SK-N-SH treated with all-trans-retinoic acid at 6 μM for 48 hours (cell line): ENCODE measurements around the gene PTGS1.

ENCODE experiments used
- ATAC-seq: fragments of 200-7000 bp; cut with Tn5 transposase; 3 replicates; pipeline ENCODE4 v1.9.1; 2020; ENCODE audit warnings: mild to moderate bottlenecking, moderate library complexity
- ARNTL ChIP-seq: fragments of 450-650 bp; formaldehyde crosslinking; IDR thresholded peaks from 2 replicates; pipeline ENCODE4 v1.5.0; 2020; ENCODE audit warnings: low read depth, mild to moderate bottlenecking, moderate library complexity, borderline replicate concordance
- BACH2 ChIP-seq: fragments of 250-450 bp; sonication (Bioruptor Pico); IDR thresholded peaks from 2 replicates; pipeline ENCODE4 v1.9.0; 2021; ENCODE audit warnings: mild to moderate bottlenecking, borderline replicate concordance
- CSDC2 ChIP-seq: fragments of 250-450 bp; sonication (Bioruptor Pico); IDR thresholded peaks from 2 replicates; pipeline ENCODE4 v1.5.0; 2020; ENCODE audit warnings: mild to moderate bottlenecking, moderate library complexity
- GLIS3 ChIP-seq: fragments of 250-450 bp; sonication (Bioruptor Pico); IDR thresholded peaks from 2 replicates; pipeline ENCODE4 v1.5.0; 2020; ENCODE audit warnings: mild to moderate bottlenecking, moderate library complexity
- OSR1 ChIP-seq: fragments of 250-450 bp; sonication (Bioruptor Pico); IDR thresholded peaks from 2 replicates; pipeline ENCODE4 v1.8.0; 2022; ENCODE audit warnings: moderate library complexity, mild to moderate bottlenecking, inconsistent platforms
- PATZ1 ChIP-seq: fragments of 250-450 bp; sonication (Bioruptor Pico); IDR thresholded peaks from 2 replicates; pipeline ENCODE4 v1.8.0; 2020; ENCODE audit warnings: mild to moderate bottlenecking, moderate library complexity, borderline replicate concordance
- POU6F1 ChIP-seq: fragments of 250-450 bp; sonication (Bioruptor Pico); IDR thresholded peaks from 2 replicates; pipeline ENCODE4 v1.8.0; 2021; ENCODE audit warnings: low read depth, mild to moderate bottlenecking, moderate library complexity, borderline replicate concordance
- PPARA ChIP-seq: fragments of 250-450 bp; sonication (Bioruptor Pico); IDR thresholded peaks from 2 replicates; pipeline ENCODE4 v1.5.0; 2020; ENCODE audit warnings: mild to moderate bottlenecking, borderline replicate concordance
- RARB ChIP-seq: fragments of 250-450 bp; sonication (Bioruptor Pico); IDR thresholded peaks from 2 replicates; pipeline ENCODE4 v1.8.0; 2021; ENCODE audit warnings: mild to moderate bottlenecking, moderate library complexity
- SNAI2 ChIP-seq: fragments of 250-450 bp; sonication (Bioruptor Pico); IDR thresholded peaks from 2 replicates; pipeline ENCODE4 v1.5.0; 2020; ENCODE audit warnings: mild to moderate bottlenecking, moderate library complexity
- TCF4 ChIP-seq: fragments of 250-450 bp; sonication (Bioruptor Pico); IDR thresholded peaks from 2 replicates; pipeline ENCODE4 v1.8.0; 2021; ENCODE audit warnings: mild to moderate bottlenecking, moderate library complexity, borderline replicate concordance
- TOX ChIP-seq: fragments of 250-450 bp; sonication (Bioruptor Pico); IDR thresholded peaks from 2 replicates; pipeline ENCODE4 v1.8.0; 2021; ENCODE audit warnings: mild to moderate bottlenecking, moderate library complexity, borderline replicate concordance
- ZC3H10 ChIP-seq: fragments of 250-450 bp; sonication (Bioruptor Pico); IDR thresholded peaks from 2 replicates; pipeline ENCODE4 v1.5.1; 2021; ENCODE audit warnings: mild to moderate bottlenecking, moderate library complexity
- ZFP3 ChIP-seq: fragments of 250-450 bp; sonication (Bioruptor Pico); IDR thresholded peaks from 2 replicates; pipeline ENCODE4 v1.5.0; 2020; ENCODE audit warnings: mild to moderate bottlenecking, moderate library complexity
- ZFP30 ChIP-seq: fragments of 450-650 bp; formaldehyde crosslinking; IDR thresholded peaks from 2 replicates; pipeline ENCODE4 v1.5.0; 2022; ENCODE audit warnings: mild to moderate bottlenecking, moderate library complexity
- ZNF565 ChIP-seq: fragments of 450-650 bp; formaldehyde crosslinking; conservative IDR thresholded peaks from 2 replicates; pipeline ENCODE4 v1.5.0; 2020; ENCODE audit warnings: low read depth, mild to moderate bottlenecking, moderate library complexity
- ZNF70 ChIP-seq: fragments of 450-650 bp; formaldehyde crosslinking; IDR thresholded peaks from 2 replicates; pipeline ENCODE4 v1.5.0; 2020; ENCODE audit warnings: mild to moderate bottlenecking, moderate library complexity
- ZNF8 ChIP-seq: fragments of 450-650 bp; formaldehyde crosslinking; IDR thresholded peaks from 2 replicates; pipeline ENCODE4 v1.5.0; 2020; ENCODE audit warnings: mild to moderate bottlenecking, moderate library complexity
- TF ChIP-seq, protein P1 (sequence below): fragments of 250-450 bp; sonication (Bioruptor Pico); IDR thresholded peaks from 2 replicates; pipeline ENCODE4 v1.5.0; 2020; ENCODE audit warnings: mild to moderate bottlenecking, moderate library complexity
- TF ChIP-seq, protein P2 (sequence below): fragments of 250-450 bp; sonication (Bioruptor Pico); IDR thresholded peaks from 2 replicates; pipeline ENCODE4 v1.5.1; 2021; ENCODE audit warnings: mild to moderate bottlenecking, moderate library complexity

Gene PTGS1

DNA sequence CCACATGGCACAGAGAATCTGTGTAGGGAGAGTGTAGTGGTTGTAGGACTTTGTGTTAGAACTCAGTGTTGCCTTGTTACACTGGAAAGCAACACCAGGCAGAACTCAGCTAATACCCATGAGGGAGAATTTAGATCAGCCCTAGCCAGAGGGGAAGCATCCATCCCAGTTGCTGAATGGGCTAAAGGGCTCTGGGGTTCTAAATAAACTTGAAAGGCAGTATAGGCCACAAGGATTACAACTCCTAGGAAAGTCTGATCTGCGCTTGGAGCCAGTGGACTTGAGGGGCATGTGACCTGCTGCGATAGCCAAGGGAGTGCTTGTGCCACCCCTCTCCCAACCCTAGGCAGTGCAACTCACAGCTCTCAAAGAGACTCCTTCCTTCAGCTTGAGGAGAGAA, 26.9 kb downstream of the PTGS1 start:
- ATAC-seq = no peak
- TF ChIP-seq ZC3H10 (CRISPR knock-in tag) (no peak), RARB (CRISPR knock-in tag) (no peak)
- TF ChIP-seq, all 23 proteins: peak for 0

GRCh38 chr9:122398371-122398924, 27.6 kb downstream of the PTGS1 start:
- ATAC-seq = no peak
- TF ChIP-seq, protein P1, sequence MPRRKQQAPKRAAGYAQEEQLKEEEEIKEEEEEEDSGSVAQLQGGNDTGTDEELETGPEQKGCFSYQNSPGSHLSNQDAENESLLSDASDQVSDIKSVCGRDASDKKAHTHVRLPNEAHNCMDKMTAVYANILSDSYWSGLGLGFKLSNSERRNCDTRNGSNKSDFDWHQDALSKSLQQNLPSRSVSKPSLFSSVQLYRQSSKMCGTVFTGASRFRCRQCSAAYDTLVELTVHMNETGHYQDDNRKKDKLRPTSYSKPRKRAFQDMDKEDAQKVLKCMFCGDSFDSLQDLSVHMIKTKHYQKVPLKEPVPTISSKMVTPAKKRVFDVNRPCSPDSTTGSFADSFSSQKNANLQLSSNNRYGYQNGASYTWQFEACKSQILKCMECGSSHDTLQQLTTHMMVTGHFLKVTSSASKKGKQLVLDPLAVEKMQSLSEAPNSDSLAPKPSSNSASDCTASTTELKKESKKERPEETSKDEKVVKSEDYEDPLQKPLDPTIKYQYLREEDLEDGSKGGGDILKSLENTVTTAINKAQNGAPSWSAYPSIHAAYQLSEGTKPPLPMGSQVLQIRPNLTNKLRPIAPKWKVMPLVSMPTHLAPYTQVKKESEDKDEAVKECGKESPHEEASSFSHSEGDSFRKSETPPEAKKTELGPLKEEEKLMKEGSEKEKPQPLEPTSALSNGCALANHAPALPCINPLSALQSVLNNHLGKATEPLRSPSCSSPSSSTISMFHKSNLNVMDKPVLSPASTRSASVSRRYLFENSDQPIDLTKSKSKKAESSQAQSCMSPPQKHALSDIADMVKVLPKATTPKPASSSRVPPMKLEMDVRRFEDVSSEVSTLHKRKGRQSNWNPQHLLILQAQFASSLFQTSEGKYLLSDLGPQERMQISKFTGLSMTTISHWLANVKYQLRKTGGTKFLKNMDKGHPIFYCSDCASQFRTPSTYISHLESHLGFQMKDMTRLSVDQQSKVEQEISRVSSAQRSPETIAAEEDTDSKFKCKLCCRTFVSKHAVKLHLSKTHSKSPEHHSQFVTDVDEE = no peak
- no peak for TF ChIP-seq BACH2
- no peak for TF ChIP-seq TCF4 (CRISPR knock-in tag)
- no peak for TF ChIP-seq SNAI2
- no peak for TF ChIP-seq ZNF565 (CRISPR knock-in tag)
- TF ChIP-seq PPARA (CRISPR knock-in tag) = no peak
- no peak for TF ChIP-seq RARB (CRISPR knock-in tag)
- no peak for TF ChIP-seq ZFP30 (CRISPR knock-in tag)
- TF ChIP-seq, protein P2, sequence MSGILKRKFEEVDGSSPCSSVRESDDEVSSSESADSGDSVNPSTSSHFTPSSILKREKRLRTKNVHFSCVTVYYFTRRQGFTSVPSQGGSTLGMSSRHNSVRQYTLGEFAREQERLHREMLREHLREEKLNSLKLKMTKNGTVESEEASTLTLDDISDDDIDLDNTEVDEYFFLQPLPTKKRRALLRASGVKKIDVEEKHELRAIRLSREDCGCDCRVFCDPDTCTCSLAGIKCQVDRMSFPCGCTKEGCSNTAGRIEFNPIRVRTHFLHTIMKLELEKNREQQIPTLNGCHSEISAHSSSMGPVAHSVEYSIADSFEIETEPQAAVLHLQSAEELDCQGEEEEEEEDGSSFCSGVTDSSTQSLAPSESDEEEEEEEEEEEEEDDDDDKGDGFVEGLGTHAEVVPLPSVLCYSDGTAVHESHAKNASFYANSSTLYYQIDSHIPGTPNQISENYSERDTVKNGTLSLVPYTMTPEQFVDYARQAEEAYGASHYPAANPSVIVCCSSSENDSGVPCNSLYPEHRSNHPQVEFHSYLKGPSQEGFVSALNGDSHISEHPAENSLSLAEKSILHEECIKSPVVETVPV (CRISPR knock-in tag) = no peak
- TF ChIP-seq POU6F1 (CRISPR knock-in tag) = no peak
- TF ChIP-seq CSDC2 (CRISPR knock-in tag) = no peak
- no peak for TF ChIP-seq ZNF8 (CRISPR knock-in tag)
- no peak for TF ChIP-seq ZFP3 (CRISPR knock-in tag)
- TF ChIP-seq ZNF70 (CRISPR knock-in tag) = no peak
- TF ChIP-seq ARNTL (CRISPR knock-in tag) = no peak

GRCh38 chr9:122401896-122402295, 31.1 kb downstream of the PTGS1 start:
- ATAC-seq = no peak

More at GRCh38 chr9:122401896-122402295, 31.1 kb downstream of the PTGS1 start:
- TF ChIP-seq ZNF565 (CRISPR knock-in tag) (no peak), PPARA (CRISPR knock-in tag) (no peak), ZC3H10 (CRISPR knock-in tag) (no peak), ZNF70 (CRISPR knock-in tag) (no peak), BACH2 (no peak), TOX (CRISPR knock-in tag) (no peak), PATZ1 (no peak), GLIS3 (no peak), ZFP30 (CRISPR knock-in tag) (no peak), RARB (CRISPR knock-in tag) (no peak), OSR1 (no peak), TCF4 (CRISPR knock-in tag) (no peak)
- TF ChIP-seq, protein P2 (CRISPR knock-in tag) = no peak
- TF ChIP-seq, protein P1 = no peak
